HG03378 (cell line): Measurements from ENCODE around the gene ANGPTL1.
"Not testable (repeated sequence)": the region's sequence is repeated elsewhere in the genome, so short reads cannot be mapped to it uniquely, and the experiment has no call there.

Source experiments
- ATAC-seq: cut with Tn5 transposase; IDR thresholded peaks from one replicate; pipeline ENCODE4 v1.9.1; 2021; ENCODE audit warnings: mild to moderate bottlenecking, moderate library complexity; ENCODE audit not compliant: unreplicated experiment

ANGPTL1 gene

GRCh38 chr1:178867670-178868069 lies 3.2 kb downstream of the ANGPTL1 start:
- no peak for ATAC-seq

- no peak for ATAC-seq
These were observed 6.6 kb downstream of the ANGPTL1 start for GRCh38 chr1:178864326-178864725.

- ATAC-seq: no peak
These were observed 8.0 kb downstream of the ANGPTL1 start for GRCh38 chr1:178862864-178863263.

- no peak for ATAC-seq
These were observed 8.5 kb downstream of the ANGPTL1 start for GRCh38 chr1:178862416-178862815.

GRCh38 chr1:178857126-178857525 lies 13.8 kb downstream of the ANGPTL1 start:
- ATAC-seq: no peak

GRCh38 chr1:178849918-178850317 lies 21.0 kb downstream of the ANGPTL1 start:
- no peak for ATAC-seq

- not testable (repeated sequence) for ATAC-seq
These were observed 23.0 kb downstream of the ANGPTL1 start for GRCh38 chr1:178847919-178848318.

- ATAC-seq: no peak
These were observed 23.5 kb downstream of the ANGPTL1 start for GRCh38 chr1:178847396-178847849.

GRCh38 chr1:178846306-178846705 lies 24.6 kb downstream of the ANGPTL1 start:
- ATAC-seq: no peak

- ATAC-seq: no peak
These were observed 26.4 kb downstream of the ANGPTL1 start for GRCh38 chr1:178844436-178844835.

GRCh38 chr1:178825167-178825566 lies 45.7 kb downstream of the ANGPTL1 start:
- no peak for ATAC-seq

- peak; percentile 68 for ATAC-seq
These were observed 49.6 kb downstream of the ANGPTL1 start for GRCh38 chr1:178821134-178821866.

GRCh38 chr1:178819123-178819522 lies 51.8 kb downstream of the ANGPTL1 start:
- no peak for ATAC-seq

- no peak for ATAC-seq
These were observed 52.5 kb downstream of the ANGPTL1 start for GRCh38 chr1:178818416-178818815.

GRCh38 chr1:178810585-178810984 lies 60.3 kb downstream of the ANGPTL1 start:
- no peak for ATAC-seq

GRCh38 chr1:178808529-178808928 lies 62.3 kb downstream of the ANGPTL1 start:
- ATAC-seq: no peak

GRCh38 chr1:178806665-178807300 lies 64.1 kb downstream of the ANGPTL1 start:
- ATAC-seq: no peak

GRCh38 chr1:178802873-178803272 lies 68.0 kb downstream of the ANGPTL1 start:
- no peak for ATAC-seq
